ENCODE results near the gene LINC00632.

GRCh38 chrX:140713174-140713539 is 3.6 kb downstream of the LINC00632 start:
- TF ChIP-seq, protein P1, sequence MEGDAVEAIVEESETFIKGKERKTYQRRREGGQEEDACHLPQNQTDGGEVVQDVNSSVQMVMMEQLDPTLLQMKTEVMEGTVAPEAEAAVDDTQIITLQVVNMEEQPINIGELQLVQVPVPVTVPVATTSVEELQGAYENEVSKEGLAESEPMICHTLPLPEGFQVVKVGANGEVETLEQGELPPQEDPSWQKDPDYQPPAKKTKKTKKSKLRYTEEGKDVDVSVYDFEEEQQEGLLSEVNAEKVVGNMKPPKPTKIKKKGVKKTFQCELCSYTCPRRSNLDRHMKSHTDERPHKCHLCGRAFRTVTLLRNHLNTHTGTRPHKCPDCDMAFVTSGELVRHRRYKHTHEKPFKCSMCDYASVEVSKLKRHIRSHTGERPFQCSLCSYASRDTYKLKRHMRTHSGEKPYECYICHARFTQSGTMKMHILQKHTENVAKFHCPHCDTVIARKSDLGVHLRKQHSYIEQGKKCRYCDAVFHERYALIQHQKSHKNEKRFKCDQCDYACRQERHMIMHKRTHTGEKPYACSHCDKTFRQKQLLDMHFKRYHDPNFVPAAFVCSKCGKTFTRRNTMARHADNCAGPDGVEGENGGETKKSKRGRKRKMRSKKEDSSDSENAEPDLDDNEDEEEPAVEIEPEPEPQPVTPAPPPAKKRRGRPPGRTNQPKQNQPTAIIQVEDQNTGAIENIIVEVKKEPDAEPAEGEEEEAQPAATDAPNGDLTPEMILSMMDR (IDR thresholded peaks at IDR 0.05; ENCODE audit: low read length): no peak
- TF ChIP-seq EZH2 (IDR thresholded peaks at IDR 0.05; ENCODE audit: borderline replicate concordance, low read length): no peak
